B cell (primary cell): Measurements from ENCODE around the gene SIL1. TPM values are rescaled to one million over a fixed set of nuclear protein-coding genes. Genes with fewer than 3 reads are reported as not detected.

ENCODE experiments used
- ATAC-seq: fragments of 200-7000 bp; cut with Tn5 transposase; one replicate; pipeline ENCODE4 v1.10.0; 2021; ENCODE audit warnings: low read depth, mild to moderate bottlenecking, moderate number of reproducible peaks, moderate library complexity
- CTCF ChIA-PET: fragments of 350-600 bp; sonication (Branson Sonifier 250); formaldehyde crosslinking; loops from one replicate; lab custom pipeline; 2021; ENCODE audit warnings: antibody characterized with exemption, inconsistent platforms; lab: Charles Lee
- POLR2A ChIA-PET: fragments of 350-600 bp; sonication (Branson Sonifier 250); formaldehyde crosslinking; loops from one replicate; lab custom pipeline; 2021; ENCODE audit warnings: antibody characterized with exemption; lab: Charles Lee
- DNase-seq: peaks from one replicate; pipeline ENCODE4 v3.0.0; 2013
- H2AFZ ChIP-seq: 2 replicates; pipeline ENCODE4 v1.6.1; 2012; ENCODE audit warnings: mild to moderate bottlenecking, low read depth, low read length; ENCODE audit not compliant: insufficient read depth, poor library complexity, severe bottlenecking
- H3K27ac ChIP-seq, 2 donors: 1 replicate in 1 of 2; 2 replicates in 1 of 2; pipeline ENCODE4 v1.5.1; 2012 to 2013; ENCODE audit warnings: low read length in 2 of 2, mild to moderate bottlenecking in 2 of 2, moderate library complexity in 1 of 2
- H3K27me3 ChIP-seq, 4 experiments: fragments of 200-600 bp in 1 of 4; sonication (generic) in 1 of 4; replicated peaks in 1 of 4; 1 replicate in 2 of 4; 2 replicates in 2 of 4; pipeline versions ENCODE4 v1.6.1 to v1.7.0; 2013 to 2016; ENCODE audit warnings: low read length in 3 of 4, mild to moderate bottlenecking in 2 of 4, mixed read lengths in 1 of 4, moderate library complexity in 1 of 4; ENCODE audit not compliant: insufficient read depth in 4 of 4, control insufficient read depth in 3 of 4; ENCODE audit errors: control extremely low read depth in 1 of 4
- H3K36me3 ChIP-seq, 2 experiments: replicated peaks in 1 of 2; 1 replicate in 1 of 2; 2 replicates in 1 of 2; pipeline versions ENCODE4 v1.6.1 to v1.7.1; 2013; ENCODE audit warnings: low read length in 1 of 2; ENCODE audit not compliant: insufficient read depth in 2 of 2, control insufficient read depth in 1 of 2; ENCODE audit errors: control extremely low read depth in 1 of 2, extremely low read depth in 1 of 2
- H3K4me1 ChIP-seq, 2 donors: fragments of 200-600 bp in 1 of 2; sonication (generic) in 1 of 2; 1 replicate in 1 of 2; 2 replicates in 1 of 2; pipeline versions ENCODE4 v1.5.1 to v1.6.1; 2013 to 2017; ENCODE audit warnings: low read length in 2 of 2; ENCODE audit not compliant: control insufficient read depth in 2 of 2, insufficient read depth in 2 of 2
- H3K4me2 ChIP-seq: replicated peaks from 2 replicates; pipeline ENCODE3; 2012; ENCODE audit warnings: mild to moderate bottlenecking, low read depth, low read length; ENCODE audit not compliant: poor library complexity, severe bottlenecking
- H3K4me3 ChIP-seq, 5 experiments: fragments of 200-600 bp in 1 of 5; sonication (generic) in 1 of 5; 1 replicate in 3 of 5; 2 replicates in 2 of 5; pipeline versions ENCODE4 v1.5.1 to v1.7.0; 2011 to 2016; ENCODE audit warnings: low read length in 4 of 5, mild to moderate bottlenecking in 4 of 5, low read depth in 2 of 5, control low read depth in 1 of 5, moderate library complexity in 1 of 5; ENCODE audit not compliant: insufficient read depth in 1 of 5; ENCODE audit errors: control extremely low read depth in 1 of 5, extremely low read depth in 1 of 5
- H3K79me2 ChIP-seq: fragments of 200-600 bp; sonication (generic); one replicate; pipeline ENCODE4 v1.6.0; 2016; ENCODE audit warnings: low read length; ENCODE audit not compliant: control insufficient read depth, insufficient read depth
- H3K9ac ChIP-seq: fragments of 200-600 bp; sonication (generic); 2 replicates; pipeline ENCODE4 v1.6.1; 2017; ENCODE audit warnings: mild to moderate bottlenecking, low read length, moderate library complexity
- H3K9me3 ChIP-seq, 3 donors: one replicate each; pipeline versions ENCODE4 v1.6.1 to v1.7.1; 2013; ENCODE audit warnings: low read length in 2 of 3; ENCODE audit not compliant: control insufficient read depth in 2 of 3, insufficient read depth in 1 of 3; ENCODE audit errors: control extremely low read depth in 1 of 3
- H4K20me1 ChIP-seq: 2 replicates; pipeline ENCODE4 v1.6.0; 2012; ENCODE audit warnings: mild to moderate bottlenecking, low read length; ENCODE audit not compliant: insufficient read depth, control insufficient read depth, poor library complexity, severe bottlenecking
- H3K27ac Mint-ChIP-seq: one replicate; pipeline ENCODE4 v1.8.0; 2021; ENCODE audit warnings: mixed read lengths
- H3K27me3 Mint-ChIP-seq: one replicate; pipeline ENCODE4 v1.8.0; 2021; ENCODE audit warnings: mixed read lengths
- H3K4me1 Mint-ChIP-seq: one replicate; pipeline ENCODE4 v1.8.0; 2021; ENCODE audit warnings: mixed read lengths
- H3K4me3 Mint-ChIP-seq: one replicate; pipeline ENCODE4 v1.8.0; 2021; ENCODE audit warnings: mixed read lengths
- H3K9me3 Mint-ChIP-seq: one replicate; pipeline ENCODE4 v1.8.0; 2022; ENCODE audit warnings: mixed read lengths; ENCODE audit not compliant: insufficient read depth
- EZH2 ChIP-seq: IDR thresholded peaks from 2 replicates; pipeline ENCODE4 v1.6.1; 2012; ENCODE audit warnings: borderline replicate concordance, low read depth, mild to moderate bottlenecking, moderate library complexity, low read length; ENCODE audit not compliant: insufficient read depth, poor library complexity, severe bottlenecking
- WGBS: methylation state at CpG from one replicate; pipeline ENCODE4 v1.1.5; 2013; ENCODE audit warnings: missing lambda C conversion rate; ENCODE audit not compliant: insufficient coverage; 5-methylcytosine and 5-hydroxymethylcytosine counted together
- intact Hi-C: fragments of 100-400 bp; cut with micrococcal nuclease; formaldehyde crosslinking; loops from one replicate; pipeline ENCODE4 v1.10.0; 2022
- polyA plus RNA-seq: library from polyadenylated mRNA; depleted of rRNA; stranded (reverse); fragments of >200 nt; gene quantifications from 2 replicates; pipeline ENCODE4 v1.2.3, GENCODE V29; 2012
- total RNA-seq, 2 donors: library from RNA; stranded (reverse); fragments of 120-200 nt in 1 of 2; gene quantifications; 1 replicate in 1 of 2; 2 replicates in 1 of 2; pipeline versions ENCODE4 v1.2.3 to v1.2.4, GENCODE V29; 2013 to 2022
- TF ChIP-seq, protein P1 (sequence below): fragments of 200-600 bp; IDR thresholded peaks from one replicate; pipeline ENCODE4 v1.8.0; 2022; ENCODE audit warnings: antibody characterized with exemption, mild to moderate bottlenecking

The SIL1 gene
- total and polyA plus RNA-seq, 2 donors (not counting 1 experiment from before 2014, with no cell fraction given): 16.9 to 19.8 TPM

DNA sequence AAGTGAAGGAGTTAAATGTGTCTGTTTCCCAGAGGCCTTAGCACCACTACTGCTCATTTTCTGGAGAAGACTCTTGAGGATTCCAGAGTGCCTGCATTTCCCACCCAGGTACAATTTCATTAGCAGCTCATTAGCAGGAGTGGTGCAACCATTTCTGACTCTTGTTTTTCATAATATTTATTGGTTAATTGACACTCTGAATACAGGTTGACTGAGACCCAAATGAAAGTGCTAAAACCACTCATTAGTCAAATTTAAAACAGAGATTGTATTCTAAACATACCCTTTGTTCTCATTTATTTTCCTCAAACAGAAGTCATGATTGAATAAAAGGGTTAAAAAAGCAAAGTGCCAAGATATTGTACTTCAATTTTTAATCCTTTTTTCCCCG, 134.5 kb downstream of the SIL1 start:
- Mint-ChIP-seq H3K9me3 (no peaks in the 10 kb centered on the region), H3K27me3 (no peaks in the 10 kb centered on the region), H3K4me1 (peaks cover 7% of the 10 kb centered on the region), H3K4me3 (no peak overlapping the region), H3K27ac (no peak overlapping the region)
- POLR2A ChIA-PET: no interaction called here
- H4K20me1 ChIP-seq: no peaks in the 10 kb centered on the region
- H3K9me3 ChIP-seq: no peaks in the 10 kb centered on the region
- H3K4me1 ChIP-seq: peaks cover 4% of the 10 kb centered on the region in 2 donors
- no peak for DNase-seq
- H2AFZ ChIP-seq: no peak overlapping the region
- no peaks in the 10 kb centered on the region for H3K36me3 ChIP-seq
- no peaks in the 10 kb centered on the region for H3K27me3 ChIP-seq
- intact Hi-C loops: no loop called here
- TF ChIP-seq, protein P1, sequence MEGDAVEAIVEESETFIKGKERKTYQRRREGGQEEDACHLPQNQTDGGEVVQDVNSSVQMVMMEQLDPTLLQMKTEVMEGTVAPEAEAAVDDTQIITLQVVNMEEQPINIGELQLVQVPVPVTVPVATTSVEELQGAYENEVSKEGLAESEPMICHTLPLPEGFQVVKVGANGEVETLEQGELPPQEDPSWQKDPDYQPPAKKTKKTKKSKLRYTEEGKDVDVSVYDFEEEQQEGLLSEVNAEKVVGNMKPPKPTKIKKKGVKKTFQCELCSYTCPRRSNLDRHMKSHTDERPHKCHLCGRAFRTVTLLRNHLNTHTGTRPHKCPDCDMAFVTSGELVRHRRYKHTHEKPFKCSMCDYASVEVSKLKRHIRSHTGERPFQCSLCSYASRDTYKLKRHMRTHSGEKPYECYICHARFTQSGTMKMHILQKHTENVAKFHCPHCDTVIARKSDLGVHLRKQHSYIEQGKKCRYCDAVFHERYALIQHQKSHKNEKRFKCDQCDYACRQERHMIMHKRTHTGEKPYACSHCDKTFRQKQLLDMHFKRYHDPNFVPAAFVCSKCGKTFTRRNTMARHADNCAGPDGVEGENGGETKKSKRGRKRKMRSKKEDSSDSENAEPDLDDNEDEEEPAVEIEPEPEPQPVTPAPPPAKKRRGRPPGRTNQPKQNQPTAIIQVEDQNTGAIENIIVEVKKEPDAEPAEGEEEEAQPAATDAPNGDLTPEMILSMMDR: no peak
- no peak for TF ChIP-seq EZH2
- H3K4me2 ChIP-seq: no peak overlapping the region
- WGBS: 89% methylated on average over 1 of the region's 1 CpG
- H3K79me2 ChIP-seq: no peaks in the 10 kb centered on the region
- no peak for ATAC-seq
- CTCF ChIA-PET: no interaction called here
- H3K27ac ChIP-seq: no peak overlapping the region
- H3K9ac ChIP-seq: no peak overlapping the region
- no peak overlapping the region for H3K4me3 ChIP-seq

DNA sequence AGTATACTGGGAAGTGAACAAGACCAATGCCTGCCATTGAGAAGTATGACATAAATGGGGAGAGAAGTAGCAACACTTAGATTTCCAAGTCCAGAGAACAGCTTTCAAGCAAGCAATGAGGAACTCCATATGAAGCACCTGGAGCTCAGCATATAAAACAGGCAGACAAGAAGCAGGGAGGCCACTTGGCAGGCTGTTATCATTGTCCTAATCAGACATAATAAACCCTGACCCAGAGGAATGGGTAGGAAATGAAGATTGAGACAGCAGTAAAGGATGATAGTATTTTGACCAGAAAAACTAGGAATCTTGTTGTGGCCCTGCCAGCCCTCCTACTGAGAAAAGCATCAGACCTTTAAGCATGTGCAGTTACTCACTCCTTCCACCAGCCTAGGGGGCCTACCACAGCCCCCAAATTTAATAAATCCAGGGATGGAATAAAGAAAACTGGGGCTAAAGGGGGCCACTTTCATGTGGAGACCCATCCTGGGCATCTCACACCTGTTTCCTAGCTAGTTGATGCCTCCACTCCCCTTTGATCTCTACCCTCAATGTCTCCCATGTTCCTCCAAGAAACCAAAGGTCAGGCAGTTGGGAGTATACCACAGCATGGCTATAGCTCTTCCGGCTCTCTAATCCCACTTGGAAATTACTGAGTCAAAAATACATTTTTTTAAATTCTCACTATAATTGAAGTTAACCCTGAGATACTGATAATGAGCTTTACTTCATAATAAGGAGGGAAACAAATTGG, 135.1 kb downstream of the SIL1 start:
- no CpG with 5 or more reads among the region's 1 CpG for WGBS
- Mint-ChIP-seq H3K27ac (no peak overlapping the region), H3K27me3 (no peaks in the 10 kb centered on the region), H3K4me3 (no peak overlapping the region), H3K4me1 (peaks cover 3% of the 10 kb centered on the region), H3K9me3 (no peaks in the 10 kb centered on the region)
- Histone ChIP-seq H3K27me3 (no peaks in the 10 kb centered on the region), H3K9ac (no peak overlapping the region), H3K4me3 (no peak overlapping the region), H3K4me1 (peaks cover 0 to under 1% of the 10 kb centered on the region in 2 donors), H3K9me3 (no peaks in the 10 kb centered on the region), H4K20me1 (no peaks in the 10 kb centered on the region), H3K36me3 (no peaks in the 10 kb centered on the region), H3K4me2 (no peak overlapping the region), H3K27ac (no peak overlapping the region), H2AFZ (no peak overlapping the region), H3K79me2 (no peaks in the 10 kb centered on the region)
- ATAC-seq: no peak
- intact Hi-C loops: no loop called here
- DNase-seq: no peak
- TF ChIP-seq, protein P1: no peak
- ChIA-PET CTCF (no interaction called here), POLR2A (no interaction called here)
